Fibroblast of upper back skin (primary cell): ENCODE measurements around the gene CTBP2.
A peak's percentile ranks its signal among the peaks of the same experiment; 100 is the strongest.

Experiments
- DNase-seq: peaks from one replicate; pipeline ENCODE4 v3.0.0-alpha.2; 2013

The CTBP2 gene

GRCh38 chr10:124957404-124957947 is 202.9 kb downstream of the CTBP2 start:
- no peak for DNase-seq

DNA sequence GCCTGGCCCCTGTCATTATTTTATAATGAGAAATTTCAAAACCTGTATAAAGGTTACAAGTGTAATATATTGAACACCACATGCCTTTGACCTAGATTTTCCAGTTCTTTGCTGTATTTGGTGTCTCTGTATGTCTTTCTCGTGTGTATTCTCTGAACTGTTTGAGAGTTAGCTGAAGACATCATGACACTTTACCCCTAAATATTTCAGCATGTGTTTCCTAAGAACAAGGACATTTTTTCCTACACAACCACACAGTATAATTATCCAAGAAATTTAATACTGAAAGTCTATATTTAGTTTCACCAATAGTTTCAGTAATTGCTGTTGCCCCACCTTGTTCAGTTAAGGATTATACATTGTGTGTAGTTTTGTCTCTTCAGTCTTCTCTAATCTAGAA is 203.6 kb downstream of the CTBP2 start:
- DNase-seq, result no peak

DNA sequence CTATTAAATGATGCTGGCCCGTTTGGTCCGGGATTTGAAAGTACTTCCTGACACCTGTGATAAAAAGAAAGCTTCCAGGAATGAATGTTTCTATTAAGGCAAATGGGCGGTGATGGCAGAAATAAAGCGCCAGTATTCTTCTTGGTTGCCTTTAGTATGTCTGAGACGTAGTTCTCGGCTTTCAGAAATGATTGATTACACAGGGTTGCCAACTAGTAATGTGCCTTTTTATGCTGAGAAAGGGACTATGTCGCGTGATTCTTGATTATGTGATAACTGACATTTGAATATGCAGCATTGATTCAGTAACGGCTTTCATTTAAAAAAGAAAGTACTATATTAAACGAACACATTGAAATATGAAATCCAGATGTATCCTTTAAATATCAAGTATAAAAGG is 204.5 kb downstream of the CTBP2 start:
- DNase-seq, result no peak

- DNase-seq, result no peak
Measured at GRCh38 chr10:124955243-124955642, 205.1 kb downstream of the CTBP2 start.

GRCh38 chr10:124953421-124953820 is 206.9 kb downstream of the CTBP2 start:
- DNase-seq, result no peak

DNA sequence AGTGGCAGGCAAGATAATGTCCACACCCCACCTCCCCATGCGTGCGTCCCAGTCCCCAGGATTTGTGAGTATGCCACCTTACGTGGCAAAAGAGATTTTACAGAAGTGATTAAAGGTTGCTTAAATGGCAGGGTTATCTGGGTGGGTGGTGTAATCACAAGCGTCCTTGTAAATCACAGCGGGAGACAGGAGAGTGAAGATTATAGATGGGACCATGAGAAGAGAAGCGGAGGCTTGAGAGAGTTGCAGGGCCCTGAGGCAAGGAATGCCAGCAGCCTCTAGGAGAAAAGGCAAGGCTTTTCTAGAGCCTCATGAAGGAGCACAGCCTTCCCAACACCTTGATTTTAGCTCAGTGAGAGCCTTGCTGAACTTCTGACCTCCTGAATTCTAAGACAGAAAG is 208.2 kb downstream of the CTBP2 start:
- no peak for DNase-seq

DNA sequence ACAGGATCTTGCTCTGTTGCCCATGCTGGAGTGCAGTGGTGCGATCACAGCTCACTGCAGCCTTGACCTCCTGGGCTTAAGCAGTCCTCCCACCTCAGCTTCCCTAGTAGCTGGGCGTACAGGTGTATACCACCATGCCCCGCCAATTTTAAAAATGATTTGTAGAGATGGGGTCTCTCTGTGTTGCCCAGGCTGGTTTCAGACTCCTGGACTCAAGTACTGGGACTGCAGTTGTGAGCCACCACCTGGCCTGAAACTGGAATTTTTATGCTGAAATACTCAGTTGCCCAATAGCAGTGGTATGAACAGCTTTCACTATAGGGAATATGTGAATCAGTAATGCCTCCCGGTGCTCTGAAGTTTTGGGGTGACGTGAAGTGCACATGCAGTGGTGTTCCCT is 210.8 kb downstream of the CTBP2 start:
- DNase-seq, result no peak

- no peak for DNase-seq
Measured at GRCh38 chr10:124946945-124947344, 213.4 kb downstream of the CTBP2 start.

DNA sequence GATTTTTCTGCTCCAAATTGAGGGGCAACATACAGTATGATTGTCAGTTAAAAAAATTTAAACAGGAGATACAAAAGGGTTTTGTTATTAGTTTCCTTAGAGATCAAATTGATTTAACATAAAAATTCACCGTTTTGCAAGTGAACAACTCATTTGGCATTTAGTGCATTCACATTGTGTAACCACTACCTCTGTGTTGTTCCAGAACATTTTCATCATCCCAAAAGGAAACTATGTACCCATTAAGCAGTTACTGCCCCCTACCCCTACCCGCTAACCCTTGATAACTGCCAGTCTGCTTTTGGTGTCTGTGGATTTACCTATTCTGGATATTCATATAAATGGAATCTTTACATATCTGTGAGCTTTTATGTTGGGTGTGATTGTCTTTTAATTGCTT is 215.4 kb downstream of the CTBP2 start:
- DNase-seq, result peak; percentile 27

DNA sequence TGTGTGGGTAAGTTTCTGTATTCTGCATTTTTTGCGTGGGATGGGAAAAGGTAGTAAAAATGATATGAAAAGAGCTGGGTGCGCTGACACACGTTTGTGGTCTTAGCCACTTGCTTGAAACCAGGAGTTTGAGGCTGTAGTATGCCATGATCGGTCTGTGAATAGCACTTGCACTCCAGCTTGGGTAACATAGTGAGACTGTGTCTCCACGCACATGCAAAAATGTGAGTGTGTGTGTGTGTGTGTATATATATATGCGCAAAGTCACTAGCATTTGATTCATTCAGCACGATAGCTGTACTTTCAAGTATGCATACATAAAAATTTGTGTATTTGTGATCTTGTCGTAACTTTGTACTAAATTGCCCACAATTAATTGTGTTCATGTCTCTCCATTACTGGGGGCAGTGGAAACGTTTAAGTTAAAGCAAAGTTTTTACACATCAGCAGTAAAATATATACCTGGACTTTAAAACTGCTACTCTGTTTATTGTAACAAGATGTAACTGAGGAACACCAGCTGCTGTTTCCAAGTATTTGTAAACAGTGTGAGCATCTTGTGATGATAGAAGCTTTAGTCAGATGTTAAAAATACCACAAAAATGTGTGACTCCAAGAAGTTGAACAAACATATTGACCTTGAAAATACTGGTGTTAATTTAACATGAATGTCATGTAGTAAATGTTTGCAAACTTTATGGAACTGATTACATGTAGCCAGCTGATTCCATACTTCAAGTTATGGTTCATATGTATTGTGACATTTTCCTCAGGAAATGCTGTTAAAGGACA is 216.9 kb downstream of the CTBP2 start:
- peak; percentile 41 for DNase-seq

DNA sequence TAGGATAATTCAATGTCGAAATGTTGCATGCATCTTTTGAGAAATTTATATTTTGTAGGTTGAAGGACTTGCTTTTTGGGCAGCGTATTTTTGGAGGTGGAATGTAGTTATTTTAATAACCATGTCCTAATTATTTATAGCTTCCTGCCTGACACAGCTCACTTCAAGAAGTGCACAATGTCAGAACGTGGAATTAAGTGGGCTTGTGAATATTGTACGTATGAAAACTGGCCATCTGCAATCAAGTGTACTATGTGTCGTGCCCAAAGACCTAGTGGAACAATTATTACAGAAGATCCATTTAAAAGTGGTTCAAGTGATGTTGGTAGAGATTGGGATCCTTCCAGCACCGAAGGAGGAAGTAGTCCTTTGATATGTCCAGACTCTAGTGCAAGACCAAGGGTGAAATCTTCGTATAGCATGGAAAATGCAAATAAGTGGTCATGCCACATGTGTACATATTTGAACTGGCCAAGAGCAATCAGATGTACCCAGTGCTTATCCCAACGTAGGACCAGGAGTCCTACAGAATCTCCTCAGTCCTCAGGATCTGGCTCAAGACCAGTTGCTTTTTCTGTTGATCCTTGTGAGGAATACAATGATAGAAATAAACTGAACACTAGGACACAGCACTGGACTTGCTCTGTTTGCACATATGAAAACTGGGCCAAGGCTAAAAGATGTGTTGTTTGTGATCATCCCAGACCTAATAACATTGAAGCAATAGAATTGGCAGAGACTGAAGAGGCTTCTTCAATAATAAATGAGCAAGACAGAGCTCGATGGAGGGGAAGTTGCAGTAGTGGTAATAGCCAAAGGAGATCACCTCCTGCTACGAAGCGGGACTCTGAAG is 217.8 kb downstream of the CTBP2 start:
- DNase-seq, result no peak

- no peak for DNase-seq
Measured at GRCh38 chr10:124941823-124942222, 218.5 kb downstream of the CTBP2 start, which contains the start of gene ZRANB1. TSS of gene ZRANB1 (plus strand) at chr10:124942123. CDS start at chr10:124942494, 371 bp downstream.

DNA sequence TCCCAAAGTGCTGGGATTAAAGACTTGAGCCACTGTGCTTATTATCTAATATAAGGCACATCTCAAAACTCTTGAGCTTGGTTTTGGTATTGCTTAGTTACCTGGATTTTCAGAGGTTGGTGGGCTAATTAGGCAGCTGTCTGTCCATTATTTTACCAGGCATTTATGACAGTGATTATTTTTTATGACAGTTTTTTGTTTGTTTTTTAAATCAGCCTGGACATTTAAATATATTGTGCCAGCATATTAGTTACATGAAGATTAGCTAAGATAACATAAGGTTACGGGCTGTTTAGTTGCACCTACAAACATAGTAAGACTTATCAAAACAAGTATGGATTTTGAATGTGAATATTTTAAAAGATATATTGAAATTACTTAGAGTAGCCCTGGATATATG is 221.1 kb downstream of the CTBP2 start:
- DNase-seq, result no peak

DNA sequence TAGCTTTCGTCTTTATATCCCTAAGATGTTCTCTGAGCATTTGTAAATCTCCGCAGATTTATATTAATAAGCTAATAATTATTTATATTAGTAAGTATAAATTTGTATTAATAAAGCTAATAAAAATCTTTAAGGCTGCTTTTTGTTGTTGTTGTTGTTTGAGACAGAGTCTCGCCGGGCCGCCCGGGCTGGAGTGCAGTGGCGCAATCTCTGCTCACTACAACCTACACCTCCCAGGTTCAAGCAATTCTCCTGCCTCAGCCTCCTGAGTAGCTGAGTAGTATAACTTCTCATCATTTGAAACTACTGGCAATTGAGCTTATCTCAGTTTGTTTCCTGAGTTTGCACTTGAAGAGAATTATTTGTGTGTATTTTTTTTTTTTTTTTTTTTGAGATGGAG is 223.6 kb downstream of the CTBP2 start:
- DNase-seq, result no peak

- DNase-seq, result no peak
Measured at GRCh38 chr10:124935946-124936345, 224.4 kb downstream of the CTBP2 start.
